HepG2 (cell line): ENCODE results near the gene ALB. TPM values are rescaled to one million over a fixed set of nuclear protein-coding genes. Genes with fewer than 3 reads are reported as not detected.
A peak's percentile ranks its signal among the peaks of the same experiment; 100 is the strongest.

Source experiments
- ATF7 ChIP-seq, 2 experiments: fragments of 450-650 bp in 1 of 2; sonication (generic) in 1 of 2; formaldehyde crosslinking in 1 of 2; IDR thresholded peaks; 2 replicates each; pipeline versions ENCODE4 v1.4.0 to v1.6.1; 2016 to 2020; ENCODE audit warnings: antibody characterized with exemption in 1 of 2, mild to moderate bottlenecking in 1 of 2, missing genetic modification reagents in 1 of 2
- ELF3 ChIP-seq: IDR thresholded peaks from 2 replicates; pipeline ENCODE4 v1.6.1; 2016; ENCODE audit warnings: missing genetic modification reagents, missing compliant biosample characterization
- EP300 ChIP-seq, 3 experiments: sonication (generic) in 1 of 3; formaldehyde crosslinking in 1 of 3; IDR thresholded peaks; 2 replicates each; pipeline versions ENCODE4 v1.5.1 to v1.6.1; 2011 to 2020; ENCODE audit warnings: low read depth in 2 of 3, low read length in 2 of 3, borderline replicate concordance in 1 of 3, improper control_type of control experiment in 1 of 3, mild to moderate bottlenecking in 1 of 3, missing genetic modification reagents in 1 of 3, moderate library complexity in 1 of 3
- ETV6 ChIP-seq: sonication (generic); formaldehyde crosslinking; conservative IDR thresholded peaks from 2 replicates; pipeline ENCODE4 v1.4.0; 2020; ENCODE audit warnings: missing genetic modification reagents
- GABPA ChIP-seq, 2 experiments: IDR thresholded peaks; 2 replicates each; pipeline ENCODE4 v1.6.1; 2011 to 2016; ENCODE audit warnings: low read depth in 2 of 2, low read length in 1 of 2, missing biosample characterization in 1 of 2, missing genetic modification characterization in 1 of 2
- GATAD2A ChIP-seq: IDR thresholded peaks from 2 replicates; pipeline ENCODE4 v1.6.1; 2016
- HMG20B ChIP-seq: conservative IDR thresholded peaks from 2 replicates; pipeline ENCODE4 v1.6.1; 2016; ENCODE audit warnings: missing genetic modification reagents, missing compliant biosample characterization
- HOXD1 ChIP-seq: sonication (generic); formaldehyde crosslinking; IDR thresholded peaks from 2 replicates; pipeline ENCODE4 v1.5.0; 2020; ENCODE audit warnings: missing genetic modification reagents
- LCORL ChIP-seq, 2 experiments: fragments of 450-650 bp in 1 of 2; sonication (generic) in 1 of 2; formaldehyde crosslinking in 1 of 2; IDR thresholded peaks; 2 replicates each; pipeline versions ENCODE4 v1.5.0 to v1.6.1; 2017 to 2020; ENCODE audit warnings: antibody characterized with exemption in 1 of 2, missing genetic modification reagents in 1 of 2
- MEF2D ChIP-seq: sonication (generic); formaldehyde crosslinking; IDR thresholded peaks from 2 replicates; pipeline ENCODE4 v1.5.1; 2020; ENCODE audit warnings: mild to moderate bottlenecking, missing genetic modification reagents
- MIER2 ChIP-seq: IDR thresholded peaks from 2 replicates; pipeline ENCODE4 v1.6.1; 2016; ENCODE audit warnings: missing biosample characterization, missing genetic modification reagents
- NCOR1 ChIP-seq: fragments of 200-600 bp; sonication (generic); IDR thresholded peaks from 2 replicates; pipeline ENCODE4 v1.7.0; 2017; ENCODE audit warnings: antibody characterized with exemption, low read length, borderline replicate concordance
- PAF1 ChIP-seq: IDR thresholded peaks from 2 replicates; pipeline ENCODE4 v1.6.1; 2016; ENCODE audit warnings: missing genetic modification reagents, missing compliant biosample characterization
- POGZ ChIP-seq: sonication (generic); formaldehyde crosslinking; IDR thresholded peaks from 2 replicates; pipeline ENCODE4 v1.4.0; 2020; ENCODE audit warnings: mild to moderate bottlenecking, missing genetic modification reagents
- RAD21 ChIP-seq: fragments of 450-650 bp; formaldehyde crosslinking; IDR thresholded peaks from 2 replicates; pipeline ENCODE4 v1.5.0; 2020; ENCODE audit warnings: mild to moderate bottlenecking
- TBX2 ChIP-seq: sonication (generic); formaldehyde crosslinking; IDR thresholded peaks from 2 replicates; pipeline ENCODE4 v1.5.0; 2020; ENCODE audit warnings: missing genetic modification reagents, mild to moderate bottlenecking, borderline replicate concordance
- TFAP4 ChIP-seq: sonication (generic); IDR thresholded peaks from 2 replicates; pipeline ENCODE4 v1.6.1; 2016; ENCODE audit warnings: low read depth, borderline replicate concordance
- TOPORS ChIP-seq: sonication (generic); formaldehyde crosslinking; IDR thresholded peaks from 2 replicates; pipeline ENCODE4 v1.8.0; 2023; ENCODE audit warnings: mild to moderate bottlenecking, missing genetic modification reagents
- ZC3H4 ChIP-seq: sonication (generic); formaldehyde crosslinking; IDR thresholded peaks from 2 replicates; pipeline ENCODE4 v1.4.0; 2020; ENCODE audit warnings: missing genetic modification reagents, borderline replicate concordance
- ZFYVE20 ChIP-seq: sonication (generic); formaldehyde crosslinking; IDR thresholded peaks from 2 replicates; pipeline ENCODE4 v1.8.0; 2023; ENCODE audit warnings: low read depth, mild to moderate bottlenecking, moderate library complexity, missing genetic modification reagents, borderline replicate concordance
- ZNF143 ChIP-seq: sonication (generic); formaldehyde crosslinking; IDR thresholded peaks from 2 replicates; pipeline ENCODE4 v1.4.0; 2020; ENCODE audit warnings: missing genetic modification reagents
- ZNF224 ChIP-seq: sonication (generic); formaldehyde crosslinking; IDR thresholded peaks from 2 replicates; pipeline ENCODE4 v1.5.0; 2020; ENCODE audit warnings: mild to moderate bottlenecking, missing genetic modification reagents
- ZNF275 ChIP-seq: sonication (generic); formaldehyde crosslinking; IDR thresholded peaks from 2 replicates; pipeline ENCODE4 v1.8.0; 2022; ENCODE audit warnings: missing genetic modification reagents, mild to moderate bottlenecking, inconsistent platforms, borderline replicate concordance
- ZNF414 ChIP-seq: sonication (generic); formaldehyde crosslinking; IDR thresholded peaks from 2 replicates; pipeline ENCODE4 v1.5.0; 2020; ENCODE audit warnings: missing genetic modification reagents
- ZNF547 ChIP-seq: sonication (generic); formaldehyde crosslinking; IDR thresholded peaks from 2 replicates; pipeline ENCODE4 v1.5.1; 2020; ENCODE audit warnings: mild to moderate bottlenecking, missing genetic modification reagents
- ZNF577 ChIP-seq: sonication (generic); formaldehyde crosslinking; IDR thresholded peaks from 2 replicates; pipeline ENCODE4 v1.4.0; 2020; ENCODE audit warnings: mild to moderate bottlenecking, low read depth, missing genetic modification reagents, borderline replicate concordance
- ZNF678 ChIP-seq: sonication (generic); formaldehyde crosslinking; IDR thresholded peaks from 2 replicates; pipeline ENCODE4 v1.4.0; 2020; ENCODE audit warnings: mild to moderate bottlenecking, missing genetic modification reagents
- ZSCAN29 ChIP-seq: sonication (generic); formaldehyde crosslinking; conservative IDR thresholded peaks from 2 replicates; pipeline ENCODE4 v1.4.0; 2020; ENCODE audit warnings: mild to moderate bottlenecking, missing genetic modification reagents
- polyA plus RNA-seq, 8 experiments: library from polyadenylated mRNA; depleted of rRNA in 3 of 8; stranded (reverse) in 7 of 8; unstranded in 1 of 8; fragments of >200 nt; fragmentation: Illumina TruSeq in 4 of 8; extraction: Trizol in 4 of 8; gene quantifications; 2 replicates each; pipeline versions ENCODE4 v1.2.1 to v1.2.3, GENCODE V29; 2011 to 2016; ENCODE audit warnings: low read depth in 4 of 8, missing spikeins in 1 of 8, mixed read lengths in 1 of 8; ENCODE audit not compliant: insufficient read depth in 1 of 8
- total RNA-seq, 5 experiments: library from RNA; depleted of rRNA; stranded (reverse); fragments of >200 nt; fragmentation: Illumina TruSeq; extraction: Trizol; gene quantifications; 2 replicates each; pipeline ENCODE4 v1.2.3, GENCODE V29; 2016; ENCODE audit warnings: low read depth in 1 of 5

Gene ALB
- total and polyA plus RNA-seq, 2 of the 13 experiments (the other 11 are each of a cell fraction or from before 2014, with no cell fraction given), result 22,259 to 22,625 TPM

- TF ChIP-seq TOPORS (CRISPR knock-in tag), result no peak
- TF ChIP-seq TFAP4, result no peak
- no peak for TF ChIP-seq MIER2 (CRISPR knock-in tag)
- no peak for TF ChIP-seq HOXD1 (CRISPR knock-in tag)
- TF ChIP-seq POGZ (CRISPR knock-in tag), result no peak
- no peak for TF ChIP-seq ZNF547 (CRISPR knock-in tag)
- peak; percentile 76; the same call in 1 of the 2 replicates for TF ChIP-seq NCOR1
- TF ChIP-seq TBX2, result no peak
- TF ChIP-seq MEF2D (CRISPR knock-in tag), result no peak
- TF ChIP-seq EP300 (IDR thresholded peaks at IDR 0.05; ENCODE audit: low read depth in 2 of 2, low read length in 2 of 2), result peak; percentile 39 to 92; a peak in 3 of 4 replicates
- peak; percentile 90 for TF ChIP-seq EP300 (CRISPR knock-in tag; IDR thresholded peaks at IDR 0.05; ENCODE audit: borderline replicate concordance)
- no peak for TF ChIP-seq ZNF224 (CRISPR knock-in tag)
- TF ChIP-seq GABPA (IDR thresholded peaks at IDR 0.05; ENCODE audit: low read depth, low read length), result no peak
- no peak for TF ChIP-seq GABPA (CRISPR knock-in tag; IDR thresholded peaks at IDR 0.05; ENCODE audit: low read depth)
- no peak for TF ChIP-seq ETV6 (CRISPR knock-in tag)
- TF ChIP-seq GATAD2A (CRISPR knock-in tag), result peak; percentile 78
- TF ChIP-seq ZNF275 (CRISPR knock-in tag), result no peak
- no peak for TF ChIP-seq RAD21 (CRISPR knock-in tag)
- no peak for TF ChIP-seq ZSCAN29 (CRISPR knock-in tag)
- 0 out of 2 replicates have a peak, but pooled peaks have one; percentile 14 for TF ChIP-seq ELF3 (CRISPR knock-in tag)
- peak; percentile 100 for TF ChIP-seq PAF1 (CRISPR knock-in tag)
- no peak for TF ChIP-seq ZNF678
- no peak for TF ChIP-seq ZC3H4
- TF ChIP-seq ZNF577 (CRISPR knock-in tag), result no peak
- TF ChIP-seq ZNF143 (CRISPR knock-in tag), result no peak
- TF ChIP-seq ATF7 (IDR thresholded peaks at IDR 0.05), result no peak
- no peak for TF ChIP-seq ATF7 (CRISPR knock-in tag; IDR thresholded peaks at IDR 0.05)
- no peak for TF ChIP-seq ZNF414 (CRISPR knock-in tag)
- no peak for TF ChIP-seq ZFYVE20 (CRISPR knock-in tag)
- no peak for TF ChIP-seq LCORL (IDR thresholded peaks at IDR 0.05)
- TF ChIP-seq LCORL (CRISPR knock-in tag; IDR thresholded peaks at IDR 0.05), result no peak
- no peak for TF ChIP-seq HMG20B (CRISPR knock-in tag)
These were observed 11.7 kb downstream of the ALB start (continued) for GRCh38 chr4:73415807-73416238.
